Bone marrow (tissue), 2 donors: ENCODE results near the gene TRMT61B.

ENCODE experiments used
- DNase-seq, 2 donors: peaks; one replicate each; lab custom pipeline; 2025; lab: John Stamatoyannopoulos, UW

Gene TRMT61B

DNA sequence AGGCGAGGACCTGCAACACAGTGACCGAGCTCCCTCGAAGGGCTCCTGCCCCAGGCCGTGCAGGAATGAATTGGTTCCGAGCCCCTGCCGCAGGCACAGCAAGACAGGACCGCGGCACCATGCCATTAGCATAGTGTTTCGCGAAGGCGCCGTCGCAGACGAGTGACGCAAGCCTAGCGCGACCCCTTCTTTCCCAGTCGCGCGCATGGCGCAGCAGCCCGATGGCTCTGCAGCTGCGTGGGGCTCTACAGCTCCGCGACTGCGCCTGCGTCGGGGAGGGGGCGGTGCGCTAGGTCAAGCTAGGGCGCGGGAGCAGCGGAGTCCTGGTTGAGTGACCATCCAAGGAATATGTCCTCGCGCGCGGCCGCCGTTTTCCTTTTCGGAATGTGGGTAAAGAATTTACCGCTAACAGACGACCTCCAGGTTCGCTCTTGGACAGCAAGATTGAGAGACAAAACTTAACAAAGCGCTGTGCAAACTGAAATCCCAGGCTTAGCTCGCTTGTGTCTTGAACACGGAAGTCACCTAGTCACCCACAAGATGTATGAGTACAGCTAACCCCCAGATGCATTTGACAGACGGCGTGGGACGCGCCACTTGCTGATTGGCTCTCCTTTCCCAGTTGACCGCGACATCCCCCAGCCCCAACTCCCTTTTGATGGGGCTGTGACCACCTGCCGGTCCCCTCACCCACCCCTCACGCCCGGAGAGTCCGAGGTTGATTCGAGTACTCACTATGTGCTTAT lies at the start of gene TRMT61B:
Gene TRMT61B (minus strand): TSS at position 164 of the 746 bp plus-strand sequence. CDS start 32 bp downstream, at position 132.
- peak; percentile 90 to 92 for DNase-seq

DNA sequence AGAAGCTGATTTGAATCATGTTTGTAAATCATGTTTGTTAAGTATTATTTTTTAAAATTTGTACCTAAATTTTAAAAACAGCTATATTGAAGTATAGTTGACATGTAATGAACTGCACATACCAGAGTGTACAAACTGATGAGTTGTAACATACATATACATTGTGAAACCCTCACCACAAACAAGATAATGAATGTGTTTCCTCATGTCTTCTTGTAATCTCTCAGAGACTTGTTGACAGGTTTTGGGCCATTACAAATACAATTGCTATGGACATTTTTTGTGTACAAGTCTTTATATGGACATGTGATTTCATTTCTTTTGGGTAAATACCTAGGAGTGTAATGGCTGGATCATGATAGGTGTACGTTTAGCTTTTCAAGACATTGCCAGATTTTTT lies 45.8 kb upstream of the TRMT61B start:
- no peak for DNase-seq

DNA sequence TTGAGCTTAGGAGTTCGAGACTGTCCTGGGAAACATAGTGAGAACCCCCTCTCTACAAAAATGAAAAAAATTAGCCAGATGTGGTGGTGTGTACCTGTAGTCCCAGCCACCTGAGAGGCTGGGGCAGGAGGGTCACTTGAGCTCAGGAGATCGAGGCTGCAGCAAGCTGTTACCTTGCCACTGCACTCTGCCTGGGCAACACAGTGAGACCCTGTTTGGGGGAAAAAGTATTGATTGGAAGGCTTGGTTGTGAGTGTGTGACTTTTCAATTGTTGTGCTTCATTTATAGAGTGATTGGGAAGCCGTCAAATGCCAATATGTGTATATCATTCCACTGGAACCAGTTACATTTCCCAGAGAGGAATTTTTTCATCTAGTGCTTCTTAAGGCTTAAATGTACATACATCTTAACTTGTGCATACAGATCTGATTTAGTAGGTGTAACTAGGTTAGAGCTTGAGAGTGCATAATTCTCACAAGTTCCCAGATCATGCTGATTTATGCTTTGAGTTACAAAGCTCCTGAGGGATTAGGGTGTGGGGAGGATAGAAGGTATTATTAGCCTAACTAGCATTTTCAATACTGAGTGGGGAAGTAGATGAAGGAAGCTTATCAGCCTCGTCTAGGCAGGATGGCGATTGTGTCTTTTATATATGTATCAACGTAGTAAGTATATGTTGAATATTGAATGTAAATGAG lies 39.7 kb upstream of the TRMT61B start:
- no peak for DNase-seq

DNA sequence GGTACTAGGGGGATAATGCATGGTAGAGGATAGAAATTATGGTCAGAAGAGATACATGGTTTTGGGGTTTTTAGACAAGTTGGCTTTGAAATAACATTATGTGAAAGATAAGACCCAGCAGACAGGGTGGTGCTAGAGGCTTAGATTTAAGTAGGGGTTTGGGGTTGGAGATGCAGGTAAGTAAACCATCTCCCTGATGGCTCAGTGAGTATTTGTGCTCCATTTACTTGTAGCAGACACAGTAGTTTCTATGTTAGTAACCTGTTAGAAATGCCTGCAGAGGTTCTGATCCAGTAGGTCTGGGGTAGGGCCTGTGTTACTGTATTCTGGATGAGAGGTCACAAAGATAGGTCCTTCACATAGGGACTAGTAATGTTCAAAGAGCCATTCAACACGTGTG lies 38.1 kb upstream of the TRMT61B start:
- DNase-seq = no peak

DNA sequence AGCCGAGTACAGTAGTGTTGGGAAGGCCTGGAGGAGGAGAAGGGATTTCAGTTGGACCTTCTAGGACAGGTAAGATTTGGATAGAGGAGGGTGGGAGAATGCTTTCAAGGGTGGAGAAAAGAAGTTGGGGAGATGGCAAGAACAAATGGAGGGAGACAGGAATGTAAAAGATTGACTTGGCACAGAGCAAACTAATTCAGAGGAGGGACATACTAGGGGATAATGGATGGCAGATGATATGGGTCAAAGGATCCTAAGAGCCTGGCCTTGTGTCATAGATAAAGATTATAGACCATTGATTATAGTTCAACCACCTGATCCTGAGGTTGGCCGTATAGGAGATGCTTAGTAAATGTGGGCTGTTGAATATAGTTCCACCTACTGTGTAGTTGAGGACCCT lies 36.7 kb upstream of the TRMT61B start:
- no peak for DNase-seq

DNA sequence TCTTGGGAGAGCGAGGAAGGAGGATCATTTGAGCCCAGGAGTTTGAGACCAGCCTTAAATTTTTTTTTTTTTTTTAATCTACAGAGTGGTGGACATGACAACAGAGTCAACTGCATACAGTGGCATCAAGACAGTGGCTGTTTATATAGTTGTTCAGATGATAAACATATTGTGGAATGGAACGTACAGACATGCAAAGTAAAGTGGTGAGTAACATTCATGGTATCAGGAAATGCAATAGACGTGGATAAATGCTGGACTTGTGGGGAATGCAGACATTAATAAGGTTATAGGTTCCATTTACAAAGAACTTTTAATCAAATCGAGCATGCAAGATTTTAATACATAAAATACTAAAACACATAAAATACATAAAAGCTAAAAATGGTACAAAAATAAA lies 36.3 kb upstream of the TRMT61B start:
- no peak for DNase-seq

DNA sequence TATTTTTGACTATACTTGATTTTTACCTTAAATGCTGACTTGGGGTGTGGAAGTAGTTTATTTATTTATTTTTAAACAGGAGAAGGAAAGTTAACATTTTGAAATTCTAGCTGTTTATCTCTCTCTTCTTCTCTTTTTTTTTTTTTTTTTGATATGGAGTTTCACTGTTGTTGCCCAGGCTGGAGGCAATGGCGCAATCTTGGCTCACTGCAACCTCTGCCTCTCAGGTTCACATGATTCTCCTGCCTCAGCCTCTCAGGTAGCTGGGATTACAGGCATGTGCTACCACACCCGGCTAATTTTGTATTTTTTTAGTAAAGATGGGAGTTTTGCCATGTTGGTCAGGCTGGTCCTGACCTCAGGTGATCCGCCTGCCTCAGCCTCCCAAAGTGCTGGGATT lies 35.4 kb upstream of the TRMT61B start:
- no peak for DNase-seq

DNA sequence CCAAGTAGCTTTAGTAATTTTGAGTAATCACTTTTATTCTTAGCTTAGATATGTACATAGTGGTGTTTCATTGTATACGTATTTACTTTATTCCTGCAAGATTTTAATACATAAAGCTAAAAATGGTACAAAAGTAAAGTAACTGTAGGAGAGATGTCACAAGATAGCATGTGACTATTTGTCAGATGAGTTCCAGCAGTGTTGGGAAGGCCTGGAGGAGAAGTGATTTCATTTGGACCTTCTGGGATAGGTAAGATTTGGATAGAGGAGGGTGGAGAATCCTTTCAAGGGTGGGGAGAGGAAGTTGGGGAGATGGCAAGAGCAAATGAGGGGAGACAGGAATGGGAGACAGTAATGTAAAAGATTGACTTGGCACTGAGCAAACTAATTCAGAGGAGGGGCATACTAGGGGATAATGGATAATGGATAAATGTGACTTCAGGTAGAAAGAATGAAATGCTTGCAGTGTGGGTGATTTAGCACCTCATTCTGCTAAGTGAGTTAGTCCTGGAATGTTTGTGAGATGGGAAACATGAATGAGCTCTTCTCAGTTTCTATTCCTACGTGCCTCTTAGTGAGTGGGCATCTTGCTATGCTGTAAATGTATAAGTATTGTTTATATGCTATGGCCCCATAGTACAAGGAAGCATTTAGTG lies 34.8 kb upstream of the TRMT61B start:
- no peak for DNase-seq

DNA sequence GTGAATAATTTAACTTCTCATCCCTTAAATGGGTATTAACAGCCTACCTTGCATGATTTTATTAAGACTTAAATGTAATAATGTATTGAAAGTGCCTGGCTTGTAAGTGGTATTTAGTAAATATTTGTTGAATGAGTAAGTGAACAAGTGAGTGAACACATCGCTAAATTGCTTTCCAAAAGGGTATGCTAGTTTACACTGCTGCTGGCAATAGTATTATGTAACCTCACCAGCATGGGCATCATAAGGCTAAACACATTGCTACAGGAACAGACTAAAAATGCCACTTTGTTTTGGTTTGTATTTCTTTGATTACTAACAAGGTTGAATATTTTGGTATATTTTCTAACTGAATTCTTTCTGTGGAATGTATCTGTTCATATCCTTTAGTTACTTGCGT lies 34.2 kb upstream of the TRMT61B start:
- no peak for DNase-seq

DNA sequence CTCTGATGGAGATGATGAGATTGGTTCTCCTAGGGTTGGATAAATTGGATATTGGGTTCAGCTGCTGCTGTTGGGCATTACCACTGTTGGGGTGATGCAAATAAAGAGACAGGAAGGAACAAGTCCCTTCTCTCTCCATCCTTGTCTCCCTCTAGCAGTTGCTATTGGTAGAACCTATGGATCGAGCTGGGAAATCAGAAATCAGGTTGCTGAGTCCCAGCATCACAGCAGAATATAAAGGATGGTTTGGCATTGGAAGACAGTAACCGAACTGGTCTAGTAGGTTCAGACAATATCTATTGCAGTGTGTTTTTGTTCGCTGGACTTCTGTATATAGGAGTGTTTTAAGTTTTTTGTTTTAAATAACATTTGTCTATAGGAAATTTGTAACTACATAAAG lies 32.5 kb upstream of the TRMT61B start:
- DNase-seq = no peak

DNA sequence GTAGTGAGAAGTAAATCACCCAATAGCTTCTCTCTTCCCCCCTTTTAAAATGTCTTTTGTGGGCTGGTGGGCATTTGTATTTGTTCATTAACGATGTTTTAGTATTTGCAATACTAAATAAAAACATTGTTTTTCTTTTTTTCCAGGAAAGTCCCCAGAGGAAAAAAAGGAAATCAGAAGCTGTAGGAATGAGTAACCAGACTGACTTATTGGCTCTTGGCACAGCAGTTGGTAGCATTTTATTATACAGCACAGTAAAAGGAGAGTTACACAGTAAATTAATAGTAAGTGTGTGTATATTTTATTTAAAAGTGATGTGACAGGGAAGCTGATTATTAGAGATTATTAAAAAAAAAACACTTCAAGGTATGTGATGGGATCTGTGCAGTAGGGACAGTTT lies 31.7 kb upstream of the TRMT61B start:
- no peak for DNase-seq

DNA sequence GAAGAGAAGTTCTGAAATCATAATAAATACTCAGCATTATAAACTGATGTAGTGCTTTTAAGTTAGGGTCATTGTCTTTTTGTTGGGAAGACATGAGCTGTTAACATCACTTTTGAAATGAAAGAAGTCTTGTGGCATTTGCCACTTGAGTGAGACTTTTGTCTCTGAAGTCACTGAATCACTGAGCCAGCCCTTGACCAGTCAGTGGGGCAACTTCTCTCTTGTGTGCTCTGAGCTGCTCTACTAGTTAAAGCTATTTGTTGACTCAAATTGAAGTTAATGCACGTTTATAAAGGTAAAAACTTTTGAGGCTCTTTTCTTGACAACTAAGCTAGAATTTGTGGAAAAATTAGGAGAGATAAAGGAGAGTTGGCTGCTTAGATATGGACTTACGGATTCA lies 31.1 kb upstream of the TRMT61B start:
- no peak for DNase-seq

DNA sequence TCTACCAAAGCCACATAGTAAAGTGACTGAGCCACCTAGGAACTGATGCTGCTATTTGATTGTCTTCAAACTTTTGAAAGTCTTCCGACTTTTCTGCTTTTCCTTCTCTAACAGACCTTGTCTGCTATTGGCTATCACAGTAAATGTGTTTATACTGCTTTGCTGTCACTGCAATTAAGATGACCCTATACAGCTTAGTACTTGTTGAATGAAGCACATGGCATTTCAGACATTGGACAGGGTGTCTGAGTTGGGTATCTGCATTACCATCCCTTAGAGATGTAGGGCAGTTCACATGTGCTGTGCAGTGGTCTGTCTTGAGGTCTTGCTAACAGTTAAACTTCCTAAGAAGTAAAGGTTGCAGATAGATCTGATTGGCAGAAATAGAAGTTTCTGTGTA lies 27.9 kb upstream of the TRMT61B start:
- DNase-seq = no peak

DNA sequence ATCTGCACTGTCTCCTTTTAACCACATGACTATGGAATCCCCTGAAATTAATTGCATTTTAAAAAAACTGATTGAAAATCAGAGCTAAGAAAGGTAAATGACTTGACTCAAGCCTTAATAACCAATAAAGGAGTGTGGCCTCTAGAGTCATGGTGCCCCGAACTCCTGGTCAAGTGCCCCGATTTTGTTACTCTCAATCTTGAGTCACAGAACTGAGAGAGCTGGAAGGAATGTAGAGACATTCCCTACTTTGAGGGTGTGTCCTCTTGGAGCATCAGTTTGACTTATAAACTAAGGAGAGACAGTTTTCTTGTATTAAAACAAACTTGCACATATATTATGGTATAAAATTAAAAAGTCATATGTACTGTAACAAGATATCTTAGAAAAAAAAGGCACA lies 26.8 kb upstream of the TRMT61B start:
- DNase-seq = no peak

DNA sequence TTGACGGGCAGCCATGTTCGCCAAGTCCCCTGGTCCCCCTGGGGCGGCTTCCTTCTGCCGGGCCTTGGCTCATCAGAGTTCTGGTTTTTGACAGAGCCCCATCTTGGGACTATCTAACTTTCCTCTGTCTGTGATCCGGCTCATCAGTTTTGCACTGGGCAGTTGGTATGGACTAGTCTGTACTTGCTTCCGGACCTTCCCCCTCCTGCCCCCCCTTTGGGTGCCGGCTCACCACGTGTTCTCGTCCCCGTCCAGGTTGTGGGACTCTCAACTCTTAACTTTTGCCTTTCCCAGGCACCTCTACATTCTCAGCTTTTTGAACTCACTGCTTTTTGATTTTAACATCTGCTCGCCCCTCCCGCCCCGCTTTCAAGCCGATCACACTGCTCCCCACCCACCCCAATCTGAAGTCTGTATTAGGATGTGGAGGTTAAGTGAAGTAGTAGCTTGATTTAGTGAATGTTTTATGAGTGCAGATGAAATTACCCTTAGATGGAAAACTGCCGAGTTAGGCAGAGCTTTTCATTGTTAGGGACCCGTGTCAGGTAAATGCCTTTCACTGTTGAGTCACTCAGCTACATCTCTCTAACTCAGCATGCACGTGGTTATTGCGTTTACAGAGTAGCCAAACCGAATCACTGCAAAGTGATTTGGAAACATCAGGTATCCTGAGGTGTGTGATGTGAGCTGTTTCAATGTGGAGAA lies 25.2 kb upstream of the TRMT61B start:
- DNase-seq = peak in 1 of 2 donors; percentile 19

DNA sequence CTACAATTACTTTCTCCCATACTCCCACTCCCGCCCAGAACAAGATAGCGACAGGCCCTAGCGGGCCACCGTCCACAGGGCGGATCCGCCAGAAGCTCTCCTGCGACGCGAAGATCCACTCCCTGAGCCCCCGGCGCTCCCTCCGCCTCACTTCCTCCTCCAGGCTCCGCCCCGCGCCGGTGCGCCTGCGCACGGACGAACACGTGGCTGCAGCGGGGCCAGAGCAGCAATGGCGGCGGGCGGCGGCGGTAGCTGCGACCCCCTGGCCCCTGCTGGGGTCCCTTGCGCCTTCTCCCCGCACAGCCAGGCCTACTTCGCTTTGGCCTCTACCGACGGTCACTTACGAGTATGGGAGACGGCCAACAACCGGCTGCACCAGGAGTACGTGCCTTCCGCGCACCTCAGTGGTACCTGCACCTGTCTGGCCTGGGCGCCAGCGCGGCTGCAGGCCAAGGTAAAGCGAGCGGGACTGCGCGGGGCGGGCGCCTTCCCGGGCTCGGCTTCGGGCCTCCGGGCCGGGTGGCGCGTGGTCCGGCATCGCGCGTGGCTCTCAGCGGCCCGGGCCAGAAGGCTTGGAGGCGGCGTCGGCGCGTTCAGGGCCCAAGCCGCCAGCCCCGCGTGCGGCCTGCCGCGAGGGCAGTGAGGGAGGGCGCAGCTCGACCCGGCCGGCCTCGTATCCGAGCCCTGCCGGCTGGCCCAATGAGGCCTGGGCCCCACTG lies 24.5 kb upstream of the TRMT61B start, which contains the start of gene WDR43:
Gene WDR43 (plus strand): TSS at position 198 of the 719 bp plus-strand sequence. CDS start 32 bp downstream, at position 230.
- peak; percentile 89 to 99 for DNase-seq

DNA sequence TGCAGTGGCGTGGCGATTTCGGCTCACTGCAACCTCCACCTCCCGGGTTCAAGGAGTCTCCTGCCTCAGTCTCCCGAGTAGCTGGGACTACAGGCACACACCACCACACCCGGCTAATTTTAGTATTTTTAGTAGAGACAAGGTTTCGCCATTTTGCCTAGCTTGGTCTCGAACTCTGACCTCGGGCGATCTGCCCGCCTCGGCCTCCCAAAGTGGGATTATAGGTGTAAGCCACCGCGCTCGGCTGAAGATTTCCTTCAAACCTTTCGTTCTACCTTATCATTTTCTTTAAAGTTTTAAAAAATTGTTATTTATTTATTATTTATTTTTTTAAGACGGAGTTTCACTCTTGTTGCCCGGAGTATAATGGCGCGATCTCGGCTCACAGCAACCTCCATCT lies 23.4 kb upstream of the TRMT61B start:
- no peak for DNase-seq

DNA sequence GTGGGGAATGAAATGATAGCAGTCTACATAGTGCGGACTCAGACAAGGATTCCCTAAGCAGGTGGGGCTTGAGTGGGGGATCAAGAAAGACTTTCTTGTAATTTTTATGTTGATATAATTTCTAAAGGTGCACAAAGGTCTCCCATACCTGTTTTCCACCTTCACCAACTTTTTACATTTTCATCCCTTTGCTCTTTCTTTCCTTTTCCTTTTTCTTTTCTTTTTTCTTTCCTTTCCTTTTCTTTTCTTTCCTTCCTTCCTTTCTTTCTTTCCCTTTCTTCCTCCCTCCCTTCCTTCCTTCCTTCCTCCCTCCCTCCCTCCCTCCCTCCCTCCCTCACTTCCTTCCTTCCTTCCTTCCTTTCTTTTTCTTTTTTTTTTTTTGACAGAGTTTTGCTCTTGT lies 10.1 kb upstream of the TRMT61B start:
- DNase-seq = no peak

DNA sequence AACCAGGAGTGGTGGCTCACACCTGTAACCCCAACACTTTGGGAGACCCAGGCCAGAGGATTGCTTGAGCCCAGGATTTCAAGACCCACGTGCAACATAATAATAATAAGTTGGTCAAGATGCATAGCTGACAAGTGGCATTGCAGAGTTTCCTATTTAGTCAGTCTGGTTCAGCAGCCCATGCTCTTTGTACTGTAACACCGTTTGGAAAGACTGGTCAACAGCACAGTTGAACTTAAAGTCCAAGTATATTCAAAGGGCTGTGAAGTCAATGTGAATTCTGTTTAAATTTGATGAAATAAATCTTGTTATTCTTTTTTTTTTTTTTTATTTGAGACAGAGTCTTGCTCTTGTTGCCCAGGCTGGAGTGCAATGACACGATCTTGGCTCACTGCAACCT lies 1.5 kb upstream of the TRMT61B start:
- no peak for DNase-seq

DNA sequence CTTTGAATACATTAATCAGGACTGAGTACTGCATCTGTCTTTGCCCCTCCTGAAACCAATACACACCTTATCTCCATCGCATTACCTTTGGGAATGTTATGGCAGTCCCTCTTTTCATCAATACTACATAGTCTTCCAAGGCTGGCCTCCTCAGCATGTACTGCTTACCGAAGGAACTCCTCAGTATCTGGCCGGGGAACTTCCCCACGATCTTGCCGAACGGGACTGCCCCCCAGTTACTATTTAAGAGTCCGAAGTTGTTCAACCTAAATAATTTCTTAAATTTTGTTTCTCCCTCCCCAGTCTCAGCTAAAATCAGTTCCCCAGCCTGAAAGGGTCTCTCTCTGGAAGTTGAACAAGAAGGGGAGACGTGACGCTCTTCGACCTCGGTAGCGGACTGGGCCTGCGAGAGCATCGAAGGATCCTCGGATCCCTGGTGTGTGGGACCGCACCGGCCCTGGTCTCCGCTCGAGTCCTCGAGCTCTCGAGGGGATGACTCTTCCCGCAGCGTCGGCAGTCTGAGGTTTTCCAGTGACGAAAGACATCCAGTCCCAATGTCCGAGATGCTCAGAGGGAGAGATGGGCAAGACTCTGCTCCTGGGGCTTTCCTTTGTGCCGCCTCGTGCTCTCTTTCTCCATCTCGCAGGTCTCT lies 489 bp downstream of the TRMT61B start:
- no peak for DNase-seq

DNA sequence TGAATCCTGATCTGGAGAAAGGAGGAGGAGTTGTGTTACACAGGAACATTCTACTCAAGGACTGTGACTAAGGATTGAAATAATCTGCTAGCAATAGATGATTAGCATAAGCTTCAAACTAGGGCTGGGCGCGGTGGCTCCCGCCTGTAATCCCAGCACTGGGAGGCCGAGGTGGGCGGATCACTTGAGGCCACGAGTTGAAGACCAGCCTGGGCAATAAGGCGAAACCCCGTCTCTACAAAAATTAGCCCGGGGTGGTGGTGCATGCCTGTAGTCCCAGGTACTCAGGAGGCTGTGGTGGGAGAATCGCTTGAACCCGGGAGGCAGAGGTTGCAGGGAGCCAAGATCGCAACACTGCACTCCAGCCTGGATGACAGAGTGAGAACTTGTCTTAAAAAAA lies 1.5 kb downstream of the TRMT61B start:
- no peak for DNase-seq
